K562 (cell line): ENCODE data around the gene ZCCHC4.

ENCODE experiments used
- ATF3 ChIP-seq, 2 experiments: fragments of 450-650 bp in 1 of 2; sonication (generic) in 1 of 2; formaldehyde crosslinking in 1 of 2; IDR thresholded peaks in 1 of 2; conservative IDR thresholded peaks in 1 of 2; 2 replicates each; pipeline versions ENCODE4 v1.6.1 to v1.8.1; 2016 to 2023; ENCODE audit warnings: mild to moderate bottlenecking in 2 of 2, moderate library complexity in 2 of 2, inconsistent platforms in 1 of 2, missing genetic modification reagents in 1 of 2
- SP2 ChIP-seq: IDR thresholded peaks from 2 replicates; pipeline ENCODE4 v1.6.1; 2011; ENCODE audit warnings: mild to moderate bottlenecking, low read depth, low read length, moderate library complexity; ENCODE audit not compliant: poor library complexity, severe bottlenecking; ENCODE audit errors: extremely low read depth
- TAF1 ChIP-seq: IDR thresholded peaks from 2 replicates; pipeline ENCODE4 v1.6.1; 2011; ENCODE audit warnings: mild to moderate bottlenecking, low read length, moderate library complexity; ENCODE audit not compliant: insufficient read depth, control insufficient read depth, severe bottlenecking; ENCODE audit errors: extremely low read depth

DNA sequence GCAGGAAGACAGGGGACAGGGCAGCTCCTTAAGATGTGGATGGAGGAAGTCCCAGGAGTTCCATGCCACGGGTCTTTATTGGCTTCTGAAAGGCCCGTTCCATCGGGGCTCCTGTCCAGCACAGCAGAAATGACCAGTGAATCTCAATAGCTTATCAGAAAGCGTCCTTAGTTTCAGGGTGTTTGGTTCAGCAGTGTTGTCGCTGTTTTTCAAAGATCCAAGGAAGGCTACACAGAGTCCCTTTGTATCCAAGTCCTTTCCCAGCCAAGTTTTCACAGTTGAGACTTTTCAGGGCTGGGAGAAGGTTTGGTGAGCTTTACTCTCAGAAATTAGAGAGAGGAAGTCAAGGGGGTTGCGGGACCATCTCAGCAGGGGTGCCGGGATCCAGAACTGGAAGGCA is 5.0 kb upstream of the ZCCHC4 start:
- no peak for TF ChIP-seq ATF3 (IDR thresholded peaks at IDR 0.05)
- no peak for TF ChIP-seq ATF3 (CRISPR knock-in tag; conservative IDR thresholded peaks at IDR 0.05)
- no peak for TF ChIP-seq SP2
- no peak for TF ChIP-seq TAF1
